Nephron progenitor cell (in vitro differentiated cells): ENCODE data around the gene UBE2QL1.

ENCODE experiments used
- DNase-seq: peaks from one replicate; pipeline ENCODE4 v3.0.0; 2021
- H3K27ac Mint-ChIP-seq: 2 replicates; pipeline ENCODE4 v1.8.0; 2021; ENCODE audit warnings: mild to moderate bottlenecking, moderate library complexity, mixed read lengths
- H3K27me3 Mint-ChIP-seq: 2 replicates; pipeline ENCODE4 v1.8.0; 2021; ENCODE audit warnings: mild to moderate bottlenecking, low read depth, mixed read lengths; ENCODE audit not compliant: poor library complexity
- H3K36me3 Mint-ChIP-seq: 2 replicates; pipeline ENCODE4 v1.8.0; 2021; ENCODE audit warnings: low read depth, mixed read lengths
- H3K4me1 Mint-ChIP-seq: 2 replicates; pipeline ENCODE4 v1.8.0; 2021; ENCODE audit warnings: mixed read lengths
- H3K4me3 Mint-ChIP-seq: 2 replicates; pipeline ENCODE4 v1.8.0; 2021; ENCODE audit warnings: mild to moderate bottlenecking, moderate library complexity, mixed read lengths
- H3K9me3 Mint-ChIP-seq: 2 replicates; pipeline ENCODE4 v1.8.0; 2021; ENCODE audit warnings: mild to moderate bottlenecking, moderate library complexity, mixed read lengths
- CTCF ChIP-seq: fragments of 200-600 bp; sonication (generic); IDR thresholded peaks from 2 replicates; pipeline ENCODE4 v1.5.0; 2021; ENCODE audit warnings: antibody characterized with exemption

UBE2QL1 gene

GRCh38 chr5:6525422-6525821 lies 76.8 kb downstream of the UBE2QL1 start:
- Mint-ChIP-seq H3K27ac (no peak overlapping the region), H3K27me3 (peaks cover 24% of the 10 kb centered on the region), H3K36me3 (no peaks in the 10 kb centered on the region), H3K4me1 (no peaks in the 10 kb centered on the region), H3K9me3 (no peaks in the 10 kb centered on the region), H3K4me3 (no peak overlapping the region)
- no peak for TF ChIP-seq CTCF
- DNase-seq = no peak

DNA sequence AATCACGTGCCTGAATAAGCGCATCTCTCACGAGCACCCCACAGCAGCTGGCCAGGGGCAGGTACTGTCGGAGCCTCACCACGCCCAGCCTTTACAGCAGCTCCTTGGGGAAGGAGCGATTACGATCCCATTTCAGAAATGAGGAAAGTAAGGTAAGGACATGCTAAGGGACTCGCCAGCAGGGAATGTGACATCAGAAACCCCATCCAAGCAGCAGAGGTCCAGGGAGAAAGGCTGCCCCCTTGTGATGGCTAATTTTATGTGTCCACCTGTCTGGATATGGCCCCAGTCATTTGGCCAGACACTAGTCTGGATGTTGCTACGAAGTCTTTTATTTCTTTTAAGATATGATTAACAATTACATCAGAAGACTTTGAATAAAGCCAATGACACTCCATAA lies 77.3 kb downstream of the UBE2QL1 start:
- peaks cover 24% of the 10 kb centered on the region for H3K27me3 Mint-ChIP-seq
- H3K4me1 Mint-ChIP-seq = no peaks in the 10 kb centered on the region
- no peak overlapping the region for H3K4me3 Mint-ChIP-seq
- peak; percentile 52 for TF ChIP-seq CTCF
- peak; percentile 42 for DNase-seq
- H3K36me3 Mint-ChIP-seq = no peaks in the 10 kb centered on the region
- no peaks in the 10 kb centered on the region for H3K9me3 Mint-ChIP-seq
- H3K27ac Mint-ChIP-seq = no peak overlapping the region

GRCh38 chr5:6527749-6528455 lies 79.2 kb downstream of the UBE2QL1 start:
- DNase-seq = no peak
- H3K27me3 Mint-ChIP-seq = peaks cover 37% of the 10 kb centered on the region
- no peaks in the 10 kb centered on the region for H3K9me3 Mint-ChIP-seq
- no peaks in the 10 kb centered on the region for H3K4me1 Mint-ChIP-seq
- H3K4me3 Mint-ChIP-seq = no peak overlapping the region
- TF ChIP-seq CTCF = no peak
- no peak overlapping the region for H3K27ac Mint-ChIP-seq
- no peaks in the 10 kb centered on the region for H3K36me3 Mint-ChIP-seq

DNA sequence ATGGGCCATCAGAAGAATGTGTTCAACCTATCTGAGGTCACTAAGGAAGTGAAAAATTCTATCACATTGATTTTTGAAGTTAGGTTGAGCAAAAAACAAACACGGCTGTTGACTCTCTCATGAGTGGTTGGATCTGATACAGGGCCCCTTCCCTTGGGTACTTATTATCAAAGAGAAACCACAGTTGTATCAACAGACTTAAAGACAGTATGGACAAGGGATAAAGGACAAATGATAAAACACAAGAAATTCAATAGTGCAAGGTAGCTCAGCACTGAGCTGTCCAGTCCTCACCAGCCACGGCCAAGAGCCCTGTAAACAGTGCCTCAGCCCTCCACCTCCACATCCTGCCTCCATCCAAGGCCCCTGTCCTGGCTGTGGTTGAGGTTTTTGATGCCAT lies 86.9 kb downstream of the UBE2QL1 start:
- no peaks in the 10 kb centered on the region for H3K36me3 Mint-ChIP-seq
- no peak overlapping the region for H3K27ac Mint-ChIP-seq
- H3K4me1 Mint-ChIP-seq = no peaks in the 10 kb centered on the region
- no peak for TF ChIP-seq CTCF
- H3K9me3 Mint-ChIP-seq = no peaks in the 10 kb centered on the region
- no peak overlapping the region for H3K4me3 Mint-ChIP-seq
- H3K27me3 Mint-ChIP-seq = peaks cover 59% of the 10 kb centered on the region
- no peak for DNase-seq

- no peaks in the 10 kb centered on the region for H3K36me3 Mint-ChIP-seq
- H3K27me3 Mint-ChIP-seq = peaks cover 51% of the 10 kb centered on the region
- no peak overlapping the region for H3K4me3 Mint-ChIP-seq
- H3K27ac Mint-ChIP-seq = no peak overlapping the region
- no peaks in the 10 kb centered on the region for H3K9me3 Mint-ChIP-seq
- DNase-seq = no peak
- no peak for TF ChIP-seq CTCF
- no peaks in the 10 kb centered on the region for H3K4me1 Mint-ChIP-seq
Observed at GRCh38 chr5:6539060-6539459, 90.4 kb downstream of the UBE2QL1 start.
